ENCODE measurements around the gene IL3. TPM values are rescaled to one million over a fixed set of nuclear protein-coding genes. Genes with fewer than 3 reads are reported as not detected.

Gene IL3
- total RNA-seq, 3 donors from 2014 or later, result not detected

DNA sequence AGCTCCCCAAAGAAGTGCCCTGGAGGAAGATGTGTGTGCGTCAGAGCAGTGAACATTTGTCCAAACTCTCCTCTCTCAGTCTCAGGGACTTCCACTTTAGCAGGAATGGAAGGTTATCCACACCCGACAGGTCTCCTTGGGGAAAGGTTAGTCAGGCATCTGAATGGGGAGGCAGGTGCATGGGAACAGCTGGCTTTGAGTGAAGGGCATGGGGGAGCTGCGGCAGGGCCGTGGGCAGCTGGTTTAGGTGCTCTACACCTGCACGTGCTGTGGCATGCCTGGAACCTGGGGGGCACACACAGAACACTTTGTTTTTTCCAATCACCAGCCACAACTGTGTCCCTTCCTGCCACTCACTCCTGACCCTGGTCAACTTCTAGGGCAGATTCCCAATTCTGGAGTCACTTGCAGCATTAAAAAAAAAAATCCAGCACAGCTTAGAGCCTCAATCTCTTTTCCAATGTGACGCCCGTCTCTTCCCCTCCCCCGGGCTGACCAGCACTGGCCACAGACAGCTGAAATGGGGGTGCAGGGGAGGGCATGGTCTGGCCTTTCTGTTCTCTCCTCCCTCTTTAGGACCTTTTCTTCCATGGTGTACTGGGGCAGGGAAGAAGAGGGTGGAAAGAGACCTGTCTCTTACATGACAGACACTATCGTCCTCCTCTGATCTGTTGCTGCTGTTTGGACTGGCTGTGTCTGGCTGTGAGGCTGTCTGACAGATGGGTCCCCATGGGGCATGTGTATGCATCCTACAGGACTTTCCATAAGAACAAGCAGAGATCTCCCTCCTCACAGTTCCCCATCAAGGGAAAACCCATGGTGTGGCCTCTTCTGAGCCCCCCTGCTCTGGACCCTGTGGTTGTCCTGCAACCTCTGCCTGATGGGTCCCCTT lies 9.5 kb upstream of the IL3 start:
- no peak for TF ChIP-seq CTCF (IDR thresholded peaks at IDR 0.05)
- no peak for ATAC-seq
- Histone ChIP-seq H3K4me1 (ENCODE audit: low read depth) (no peaks in the 10 kb centered on the region), H3K36me3 (ENCODE audit: low read depth) (no peaks in the 10 kb centered on the region), H3K4me3 (no peak overlapping the region), H3K9me3 (no peaks in the 10 kb centered on the region)
- no peak for DNase-seq
- intact Hi-C loops (cut with DNase I, micrococcal nuclease), result no loop called here

DNA sequence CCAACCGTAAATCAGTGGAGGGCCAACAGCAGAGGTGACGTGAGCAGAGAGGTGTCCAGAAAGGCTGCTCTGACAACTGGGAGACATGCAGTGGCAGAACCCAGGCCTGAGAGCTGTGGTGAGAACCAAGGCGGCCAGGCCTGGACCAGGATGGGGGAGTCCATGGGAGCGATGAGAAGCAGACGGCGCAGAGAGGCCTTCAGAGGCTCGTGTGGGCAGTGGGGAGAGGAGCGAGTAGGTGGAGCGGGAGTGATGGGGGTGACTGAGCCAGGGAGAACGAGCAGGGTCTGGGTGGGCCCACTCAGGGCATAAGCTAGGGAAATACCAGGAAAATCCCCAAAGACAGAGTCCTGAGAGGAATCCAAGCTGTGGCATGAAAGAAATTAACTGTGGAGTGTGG lies 7.9 kb upstream of the IL3 start:
- DNase-seq (no peak), ATAC-seq (no peak)
- Histone ChIP-seq H3K4me3 (no peak overlapping the region), H3K36me3 (ENCODE audit: low read depth) (no peaks in the 10 kb centered on the region), H3K9me3 (no peaks in the 10 kb centered on the region), H3K4me1 (ENCODE audit: low read depth) (no peaks in the 10 kb centered on the region)
- intact Hi-C loops (cut with DNase I, micrococcal nuclease), result no loop called here
- TF ChIP-seq CTCF (IDR thresholded peaks at IDR 0.05), result no peak

- Histone ChIP-seq H3K36me3 (ENCODE audit: low read depth) (no peaks in the 10 kb centered on the region), H3K4me3 (no peak overlapping the region), H3K4me1 (ENCODE audit: low read depth) (no peaks in the 10 kb centered on the region), H3K9me3 (no peaks in the 10 kb centered on the region)
- ATAC-seq, result no peak
- DNase-seq, result no peak
- intact Hi-C loops (cut with DNase I, micrococcal nuclease), result no loop called here
- TF ChIP-seq CTCF (IDR thresholded peaks at IDR 0.05), result no peak
Observed at GRCh38 chr5:132053483-132053882, 7.0 kb upstream of the IL3 start.

- no peaks in the 10 kb centered on the region for H3K4me1 ChIP-seq (ENCODE audit: low read depth)
- no peaks in the 10 kb centered on the region for H3K9me3 ChIP-seq
- ATAC-seq (no peak), DNase-seq (peak in 1 of 3 donors; percentile 25)
- no peak overlapping the region for H3K4me3 ChIP-seq
- no peak for TF ChIP-seq CTCF (IDR thresholded peaks at IDR 0.05)
- no peaks in the 10 kb centered on the region for H3K36me3 ChIP-seq (ENCODE audit: low read depth)
- intact Hi-C loops (cut with DNase I, micrococcal nuclease), result no loop called here
Observed at GRCh38 chr5:132054031-132054696, 6.3 kb upstream of the IL3 start.

- H3K36me3 ChIP-seq (ENCODE audit: low read depth), result no peaks in the 10 kb centered on the region
- DNase-seq (peak in 1 of 3 donors; percentile 25), ATAC-seq (no peak)
- no peaks in the 10 kb centered on the region for H3K9me3 ChIP-seq
- no peaks in the 10 kb centered on the region for H3K4me1 ChIP-seq (ENCODE audit: low read depth)
- TF ChIP-seq CTCF (IDR thresholded peaks at IDR 0.05), result no peak
- intact Hi-C loops (cut with DNase I, micrococcal nuclease), result no loop called here
- H3K4me3 ChIP-seq, result no peak overlapping the region
Observed at GRCh38 chr5:132054697-132055440, 5.6 kb upstream of the IL3 start.
